Measurements from ENCODE around the gene CKMT2.

The CKMT2 gene

GRCh38 chr5:81202655-81203054 is 30.5 kb upstream of the CKMT2 start:
- H3K9ac ChIP-seq (ENCODE audit: low read length) = no peak overlapping the region
- no peaks in the 10 kb centered on the region for H3K9me3 ChIP-seq (ENCODE audit: control insufficient read depth, low read depth, low read length)
- no peaks in the 10 kb centered on the region for H3K36me3 ChIP-seq (ENCODE audit: control insufficient read depth, low read depth, low read length)
- H3K4me3 ChIP-seq (ENCODE audit: low read length) = no peak overlapping the region
- H3K27ac ChIP-seq (ENCODE audit: low read length) = no peak overlapping the region
- H3K4me1 ChIP-seq (ENCODE audit: control insufficient read depth, low read depth, low read length) = no peaks in the 10 kb centered on the region
- H3K27me3 ChIP-seq (ENCODE audit: control insufficient read depth, insufficient read depth, low read length) = no peaks in the 10 kb centered on the region

DNA sequence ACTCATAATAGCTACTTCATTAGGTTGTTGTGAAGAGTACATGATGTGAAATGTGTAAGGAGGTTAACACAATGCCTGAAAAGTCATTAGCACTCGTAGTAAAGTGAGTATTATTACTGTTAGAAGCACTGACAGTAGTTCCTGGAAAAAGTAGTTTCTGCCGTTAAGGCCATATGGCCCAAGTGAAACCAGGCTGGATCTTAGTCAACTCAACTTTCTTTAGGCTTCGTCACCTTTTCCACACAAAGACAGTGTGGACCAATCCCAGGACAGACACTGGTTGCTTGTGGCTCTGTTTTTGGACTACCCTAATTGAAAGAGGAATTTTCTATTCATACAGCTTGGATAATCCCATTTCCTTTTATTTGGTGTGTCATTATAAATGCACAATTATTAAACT is 29.4 kb upstream of the CKMT2 start:
- Histone ChIP-seq H3K4me3 (ENCODE audit: low read length) (no peak overlapping the region), H3K27ac (ENCODE audit: low read length) (no peak overlapping the region), H3K4me1 (ENCODE audit: control insufficient read depth, low read depth, low read length) (no peaks in the 10 kb centered on the region), H3K9ac (ENCODE audit: low read length) (no peak overlapping the region), H3K9me3 (ENCODE audit: control insufficient read depth, low read depth, low read length) (no peaks in the 10 kb centered on the region), H3K36me3 (ENCODE audit: control insufficient read depth, low read depth, low read length) (no peaks in the 10 kb centered on the region), H3K27me3 (ENCODE audit: control insufficient read depth, insufficient read depth, low read length) (no peaks in the 10 kb centered on the region)

GRCh38 chr5:81204205-81204604 is 28.9 kb upstream of the CKMT2 start:
- Histone ChIP-seq H3K36me3 (ENCODE audit: control insufficient read depth, low read depth, low read length) (no peaks in the 10 kb centered on the region), H3K27ac (ENCODE audit: low read length) (no peak overlapping the region), H3K27me3 (ENCODE audit: control insufficient read depth, insufficient read depth, low read length) (no peaks in the 10 kb centered on the region), H3K9ac (ENCODE audit: low read length) (no peak overlapping the region), H3K4me1 (ENCODE audit: control insufficient read depth, low read depth, low read length) (no peaks in the 10 kb centered on the region), H3K4me3 (ENCODE audit: low read length) (no peak overlapping the region), H3K9me3 (ENCODE audit: control insufficient read depth, low read depth, low read length) (no peaks in the 10 kb centered on the region)

- H3K27ac ChIP-seq (ENCODE audit: low read length) = no peak overlapping the region
- no peak overlapping the region for H3K9ac ChIP-seq (ENCODE audit: low read length)
- no peaks in the 10 kb centered on the region for H3K27me3 ChIP-seq (ENCODE audit: control insufficient read depth, insufficient read depth, low read length)
- no peaks in the 10 kb centered on the region for H3K9me3 ChIP-seq (ENCODE audit: control insufficient read depth, low read depth, low read length)
- H3K4me1 ChIP-seq (ENCODE audit: control insufficient read depth, low read depth, low read length) = no peaks in the 10 kb centered on the region
- no peak overlapping the region for H3K4me3 ChIP-seq (ENCODE audit: low read length)
- no peaks in the 10 kb centered on the region for H3K36me3 ChIP-seq (ENCODE audit: control insufficient read depth, low read depth, low read length)
Observed at GRCh38 chr5:81205058-81205457, 28.1 kb upstream of the CKMT2 start.

DNA sequence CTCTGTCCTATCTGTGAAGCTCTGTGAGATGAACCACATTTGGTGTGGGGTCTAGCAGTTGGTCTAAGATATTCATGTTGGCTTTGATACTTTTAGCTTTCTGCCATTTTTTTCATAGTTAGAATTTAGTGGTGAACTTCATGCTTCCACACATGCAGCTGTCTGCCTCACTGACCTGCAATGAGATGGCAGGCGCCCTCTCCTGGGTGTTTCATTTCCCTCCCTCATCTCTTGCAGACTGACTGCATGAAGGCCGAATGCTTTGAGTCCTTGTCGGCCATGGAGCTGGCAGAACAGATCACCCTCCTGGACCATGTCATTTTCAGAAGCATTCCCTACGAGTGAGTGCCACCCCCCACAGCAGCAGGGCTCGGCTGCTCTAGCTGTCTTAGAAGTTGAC is 26.1 kb upstream of the CKMT2 start:
- Histone ChIP-seq H3K9ac (ENCODE audit: low read length) (no peak overlapping the region), H3K4me1 (ENCODE audit: control insufficient read depth, low read depth, low read length) (no peaks in the 10 kb centered on the region), H3K36me3 (ENCODE audit: control insufficient read depth, low read depth, low read length) (no peaks in the 10 kb centered on the region), H3K27me3 (ENCODE audit: control insufficient read depth, insufficient read depth, low read length) (no peaks in the 10 kb centered on the region), H3K4me3 (ENCODE audit: low read length) (no peak overlapping the region), H3K9me3 (ENCODE audit: control insufficient read depth, low read depth, low read length) (no peaks in the 10 kb centered on the region), H3K27ac (ENCODE audit: low read length) (no peak overlapping the region)

DNA sequence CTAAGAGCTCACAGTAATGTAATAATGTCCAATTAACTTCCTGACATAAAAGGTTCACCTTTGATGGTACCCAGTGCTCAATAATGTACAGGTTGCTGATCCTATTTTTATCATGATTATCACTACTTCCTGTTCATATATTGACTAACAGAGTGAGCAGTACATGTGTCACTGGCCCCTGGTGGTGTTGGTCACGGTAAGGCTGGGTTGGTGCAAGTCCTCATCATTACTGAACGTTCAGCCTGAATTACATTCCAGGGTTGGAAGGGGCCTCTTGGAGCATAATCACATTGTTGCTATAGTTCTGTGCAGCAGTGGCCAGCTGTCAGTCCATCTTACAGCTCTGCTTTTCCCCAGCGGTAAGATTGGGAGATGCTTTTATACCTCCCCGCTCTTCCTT is 24.2 kb upstream of the CKMT2 start:
- no peaks in the 10 kb centered on the region for H3K9me3 ChIP-seq (ENCODE audit: control insufficient read depth, low read depth, low read length)
- no peak overlapping the region for H3K9ac ChIP-seq (ENCODE audit: low read length)
- no peaks in the 10 kb centered on the region for H3K27me3 ChIP-seq (ENCODE audit: control insufficient read depth, insufficient read depth, low read length)
- no peaks in the 10 kb centered on the region for H3K4me1 ChIP-seq (ENCODE audit: control insufficient read depth, low read depth, low read length)
- H3K4me3 ChIP-seq (ENCODE audit: low read length) = no peak overlapping the region
- no peak overlapping the region for H3K27ac ChIP-seq (ENCODE audit: low read length)
- no peaks in the 10 kb centered on the region for H3K36me3 ChIP-seq (ENCODE audit: control insufficient read depth, low read depth, low read length)

DNA sequence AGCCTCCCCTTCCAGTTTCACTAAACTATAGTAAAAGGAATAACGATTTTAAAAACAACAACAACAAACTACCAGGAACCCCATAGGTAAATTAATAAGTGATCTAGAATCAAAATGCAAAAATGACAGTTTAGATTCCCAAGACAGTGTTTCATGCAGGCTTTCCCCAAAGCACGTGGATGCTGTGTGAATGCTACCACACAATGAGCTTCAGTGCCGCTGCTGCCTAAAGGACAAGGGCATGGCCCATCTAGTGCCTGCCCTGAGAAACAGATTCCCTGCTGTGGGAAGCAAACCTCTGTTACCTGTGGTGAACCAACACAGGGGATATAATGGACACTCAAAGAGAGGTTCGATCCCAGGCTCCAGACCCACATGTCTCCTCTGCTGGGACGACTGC is 23.7 kb upstream of the CKMT2 start:
- Histone ChIP-seq H3K4me1 (ENCODE audit: control insufficient read depth, low read depth, low read length) (no peaks in the 10 kb centered on the region), H3K27ac (ENCODE audit: low read length) (no peak overlapping the region), H3K9ac (ENCODE audit: low read length) (no peak overlapping the region), H3K9me3 (ENCODE audit: control insufficient read depth, low read depth, low read length) (no peaks in the 10 kb centered on the region), H3K27me3 (ENCODE audit: control insufficient read depth, insufficient read depth, low read length) (no peaks in the 10 kb centered on the region), H3K4me3 (ENCODE audit: low read length) (no peak overlapping the region), H3K36me3 (ENCODE audit: control insufficient read depth, low read depth, low read length) (no peaks in the 10 kb centered on the region)

GRCh38 chr5:81209869-81210493 is 23.1 kb upstream of the CKMT2 start:
- H3K9ac ChIP-seq (ENCODE audit: low read length) = no peak overlapping the region
- H3K9me3 ChIP-seq (ENCODE audit: control insufficient read depth, low read depth, low read length) = no peaks in the 10 kb centered on the region
- H3K4me3 ChIP-seq (ENCODE audit: low read length) = no peak overlapping the region
- no peaks in the 10 kb centered on the region for H3K27me3 ChIP-seq (ENCODE audit: control insufficient read depth, insufficient read depth, low read length)
- H3K27ac ChIP-seq (ENCODE audit: low read length) = no peak overlapping the region
- H3K36me3 ChIP-seq (ENCODE audit: control insufficient read depth, low read depth, low read length) = no peaks in the 10 kb centered on the region
- no peaks in the 10 kb centered on the region for H3K4me1 ChIP-seq (ENCODE audit: control insufficient read depth, low read depth, low read length)

- no peaks in the 10 kb centered on the region for H3K4me1 ChIP-seq (ENCODE audit: control insufficient read depth, low read depth, low read length)
- H3K9me3 ChIP-seq (ENCODE audit: control insufficient read depth, low read depth, low read length) = no peaks in the 10 kb centered on the region
- no peaks in the 10 kb centered on the region for H3K36me3 ChIP-seq (ENCODE audit: control insufficient read depth, low read depth, low read length)
- no peak overlapping the region for H3K9ac ChIP-seq (ENCODE audit: low read length)
- no peaks in the 10 kb centered on the region for H3K27me3 ChIP-seq (ENCODE audit: control insufficient read depth, insufficient read depth, low read length)
- H3K27ac ChIP-seq (ENCODE audit: low read length) = no peak overlapping the region
- H3K4me3 ChIP-seq (ENCODE audit: low read length) = no peak overlapping the region
Observed at GRCh38 chr5:81212211-81212751, 20.8 kb upstream of the CKMT2 start.

GRCh38 chr5:81213070-81213469 is 20.1 kb upstream of the CKMT2 start:
- Histone ChIP-seq H3K27ac (ENCODE audit: low read length) (no peak overlapping the region), H3K36me3 (ENCODE audit: control insufficient read depth, low read depth, low read length) (no peaks in the 10 kb centered on the region), H3K4me3 (ENCODE audit: low read length) (no peak overlapping the region), H3K9me3 (ENCODE audit: control insufficient read depth, low read depth, low read length) (no peaks in the 10 kb centered on the region), H3K9ac (ENCODE audit: low read length) (no peak overlapping the region), H3K27me3 (ENCODE audit: control insufficient read depth, insufficient read depth, low read length) (no peaks in the 10 kb centered on the region), H3K4me1 (ENCODE audit: control insufficient read depth, low read depth, low read length) (no peaks in the 10 kb centered on the region)

- Histone ChIP-seq H3K27me3 (ENCODE audit: control insufficient read depth, insufficient read depth, low read length) (no peaks in the 10 kb centered on the region), H3K27ac (ENCODE audit: low read length) (no peak overlapping the region), H3K4me1 (ENCODE audit: control insufficient read depth, low read depth, low read length) (no peaks in the 10 kb centered on the region), H3K9me3 (ENCODE audit: control insufficient read depth, low read depth, low read length) (no peaks in the 10 kb centered on the region), H3K9ac (ENCODE audit: low read length) (no peak overlapping the region), H3K36me3 (ENCODE audit: control insufficient read depth, low read depth, low read length) (no peaks in the 10 kb centered on the region), H3K4me3 (ENCODE audit: low read length) (no peak overlapping the region)
Observed at GRCh38 chr5:81214848-81215247, 18.3 kb upstream of the CKMT2 start.

GRCh38 chr5:81216152-81216551 is 17.0 kb upstream of the CKMT2 start:
- H3K9me3 ChIP-seq (ENCODE audit: control insufficient read depth, low read depth, low read length) = no peaks in the 10 kb centered on the region
- H3K9ac ChIP-seq (ENCODE audit: low read length) = no peak overlapping the region
- H3K4me1 ChIP-seq (ENCODE audit: control insufficient read depth, low read depth, low read length) = no peaks in the 10 kb centered on the region
- H3K4me3 ChIP-seq (ENCODE audit: low read length) = no peak overlapping the region
- H3K27me3 ChIP-seq (ENCODE audit: control insufficient read depth, insufficient read depth, low read length) = no peaks in the 10 kb centered on the region
- no peaks in the 10 kb centered on the region for H3K36me3 ChIP-seq (ENCODE audit: control insufficient read depth, low read depth, low read length)
- H3K27ac ChIP-seq (ENCODE audit: low read length) = no peak overlapping the region

Measured in iPS-18a (cell line).